Heart left ventricle (tissue), 16 donors: Measurements from ENCODE around the gene CLSTN2. TPM values are rescaled to one million over a fixed set of nuclear protein-coding genes. Genes with fewer than 3 reads are reported as not detected.

Experiments
- ATAC-seq, 4 donors: fragments of 200-7000 bp; cut with Tn5 transposase; one replicate each; pipeline ENCODE4 v1.9.1; 2020 to 2022; ENCODE audit warnings: moderate library complexity in 4 of 4, mild to moderate bottlenecking in 3 of 4, moderate number of reproducible peaks in 1 of 4
- DNase-seq, 5 donors: peaks; one replicate each; pipeline ENCODE4 v3.0.0-alpha.2; 2020
- H3K27ac ChIP-seq, 12 donors: fragments of 200-600 bp; sonication (generic) in 4 of 12; one replicate each; pipeline versions ENCODE4 v1.5.0 to v1.8.0; 2016 to 2022; ENCODE audit warnings: mild to moderate bottlenecking in 2 of 12
- H3K27me3 ChIP-seq, 9 donors: fragments of 200-600 bp; sonication (generic) in 2 of 9; one replicate each; pipeline versions ENCODE4 v1.5.1 to v1.8.0; 2016 to 2022; ENCODE audit warnings: mild to moderate bottlenecking in 3 of 9
- H3K36me3 ChIP-seq, 9 donors: fragments of 200-600 bp; sonication (generic) in 2 of 9; one replicate each; pipeline versions ENCODE4 v1.5.0 to v1.8.0; 2018 to 2022; ENCODE audit warnings: mild to moderate bottlenecking in 2 of 9
- H3K4me1 ChIP-seq, 12 donors: fragments of 200-600 bp; sonication (generic) in 4 of 12; one replicate each; pipeline versions ENCODE4 v1.5.0 to v1.8.0; 2016 to 2022; ENCODE audit warnings: mild to moderate bottlenecking in 3 of 12
- H3K4me3 ChIP-seq, 12 donors: fragments of 200-600 bp; sonication (generic) in 4 of 12; one replicate each; pipeline versions ENCODE4 v1.5.0 to v1.8.0; 2017 to 2022; ENCODE audit warnings: mild to moderate bottlenecking in 9 of 12, moderate library complexity in 4 of 12
- H3K9me3 ChIP-seq, 12 donors: fragments of 200-600 bp; sonication (generic) in 4 of 12; one replicate each; pipeline versions ENCODE4 v1.5.0 to v1.8.0; 2016 to 2022; ENCODE audit warnings: mild to moderate bottlenecking in 1 of 12
- CTCF ChIP-seq, 12 donors: fragments of 200-600 bp; sonication (generic) in 4 of 12; IDR thresholded peaks; one replicate each; pipeline versions ENCODE4 v1.5.0 to v1.8.0; 2018 to 2022; ENCODE audit warnings: antibody characterized with exemption in 12 of 12, mild to moderate bottlenecking in 5 of 12
- POLR2A ChIP-seq, 2 donors: fragments of 450-650 bp; IDR thresholded peaks; one replicate each; pipeline ENCODE4 v1.6.1; 2017; ENCODE audit warnings: antibody characterized with exemption in 2 of 2, mild to moderate bottlenecking in 2 of 2, moderate library complexity in 2 of 2
- WGBS, 4 donors: extraction: QIAGEN DNeasy Blood & Tissue Kit in 2 of 4; methylation state at CpG; one replicate each; pipeline versions ENCODE4 v1.1.5 to v1.1.7; 2013 to 2018; 5-methylcytosine and 5-hydroxymethylcytosine counted together
- intact Hi-C, 10 donors: fragments of 100-400 bp; cut with DNase I; formaldehyde crosslinking; loops; one replicate each; pipeline versions ENCODE4 v1.11.1 to v1.14.2; 2022
- polyA plus RNA-seq, 2 donors: library from polyadenylated mRNA; stranded (reverse); fragments of 200-250 nt; gene quantifications; one replicate each; pipeline ENCODE4 v1.2.3, GENCODE V29; 2013
- total RNA-seq, 9 donors: library from RNA; depleted of rRNA in 2 of 9; stranded (reverse); fragments of >200 nt in 2 of 9; fragmentation: NEBNext Ultra II Directional in 3 of 9; extraction: Animal tissue kit (Norgen Biotek cat#: 25700) in 3 of 9; gene quantifications; one replicate each; pipeline versions ENCODE4 v1.1.0 to v1.2.4, GENCODE V29; 2016 to 2023
- donor health status: ischemic (EF 13 %, LVEDD 7.1; RV severe dilation, severe dysfunction).
- donor health status: healthy with polysubstance abuse.
- donor health status: DM: no; HTN: yes; CAD: no.
- donor health status: DM: no; HTN: no; CAD: no.
- donor health status: ischemic (EF 25% LVEDD 6.9; RV normal size, moderate dysfunction).
- donor health status: ischemic (EF 25% LVEDD 5.7; RV mildly dilated, moderate dysfunction).
- donor health status: healthy.
- donor health status: DM: yes; HTN: yes; CAD: no.
- donor health status: ischemic (EF 35%, LVEDD 5.7; RV mildly dilated, moderate dysfunction).
- donor health status: nonischemic (EF 11% LVEDD 7.7; RV severe dilation, severe dysfunction).
- donor health status: DM: yes; HTN: yes; CAD: no.
- donor health status: PGD.
- donor health status: ischemic (EF 29% LVEDD 5.4; RV normal size, mild dysfunction).
- donor health status: nonischemic (EF 23%, LVEDD 6.1; RV moderate dilation, normal function).

Gene CLSTN2
- total and polyA plus RNA-seq, 11 donors, result 0.69 to 7.6 (median 3.9) TPM

GRCh38 chr3:139982404-139982803 lies 47.4 kb downstream of the CLSTN2 start:
- Histone ChIP-seq H3K27ac (no peak overlapping the region), H3K27me3 (peaks cover 0 to 12% (median 0%) of the 10 kb centered on the region in 9 donors), H3K36me3 (no peaks in the 10 kb centered on the region), H3K9me3 (no peaks in the 10 kb centered on the region), H3K4me3 (no peak overlapping the region), H3K4me1 (no peaks in the 10 kb centered on the region)
- WGBS, 4 donors, result 57 to 85% (median 78%) methylated on average over 1 of the region's 1 CpG
- intact Hi-C loops, result no loop called here
- DNase-seq (no peak), ATAC-seq (no peak)
- TF ChIP-seq CTCF (IDR thresholded peaks at IDR 0.05) (peak in 5 of 12 donors; percentile 12 to 32 (median 20)), POLR2A (IDR thresholded peaks at IDR 0.05) (no peak)

GRCh38 chr3:139985576-139985975 lies 50.6 kb downstream of the CLSTN2 start:
- H3K36me3 ChIP-seq, result no peaks in the 10 kb centered on the region
- no peaks in the 10 kb centered on the region for H3K9me3 ChIP-seq
- H3K4me1 ChIP-seq, result no peaks in the 10 kb centered on the region
- ATAC-seq (no peak), DNase-seq (no peak)
- H3K4me3 ChIP-seq, result no peak overlapping the region
- WGBS, 4 donors, result 67 to 71% (median 68%) methylated on average over 3 of the region's 3 CpGs
- intact Hi-C loops, result no loop called here
- TF ChIP-seq POLR2A (IDR thresholded peaks at IDR 0.05) (no peak), CTCF (IDR thresholded peaks at IDR 0.05) (no peak)
- no peak overlapping the region for H3K27ac ChIP-seq
- H3K27me3 ChIP-seq, result peaks cover 0 to 12% (median 0%) of the 10 kb centered on the region in 9 donors

GRCh38 chr3:139987908-139988307 lies 52.9 kb downstream of the CLSTN2 start:
- no peak overlapping the region for H3K27ac ChIP-seq
- no peaks in the 10 kb centered on the region for H3K36me3 ChIP-seq
- no peaks in the 10 kb centered on the region for H3K4me1 ChIP-seq
- ATAC-seq, result no peak
- peaks cover 0 to 12% (median 0%) of the 10 kb centered on the region in 9 donors for H3K27me3 ChIP-seq
- intact Hi-C loops, result no loop called here
- H3K9me3 ChIP-seq, result no peaks in the 10 kb centered on the region
- TF ChIP-seq POLR2A (IDR thresholded peaks at IDR 0.05) (no peak), CTCF (IDR thresholded peaks at IDR 0.05) (no peak)
- no peak overlapping the region for H3K4me3 ChIP-seq
- DNase-seq, result no peak
- WGBS, 4 donors, result 92 to 97% (median 96%) methylated on average over 3 of the region's 3 CpGs

GRCh38 chr3:139988472-139989156 lies 53.6 kb downstream of the CLSTN2 start:
- H3K27me3 ChIP-seq, result peaks cover 0 to 12% (median 0%) of the 10 kb centered on the region in 9 donors
- no peaks in the 10 kb centered on the region for H3K9me3 ChIP-seq
- intact Hi-C loops, result no loop called here
- H3K4me1 ChIP-seq, result no peaks in the 10 kb centered on the region
- TF ChIP-seq CTCF (IDR thresholded peaks at IDR 0.05) (no peak), POLR2A (IDR thresholded peaks at IDR 0.05) (no peak)
- H3K36me3 ChIP-seq, result no peaks in the 10 kb centered on the region
- ATAC-seq, result no peak
- H3K27ac ChIP-seq, result no peak overlapping the region
- no peak overlapping the region for H3K4me3 ChIP-seq
- WGBS, 4 donors, result 90 to 96% (median 92%) methylated on average over 3 of the region's 3 CpGs
- DNase-seq, result no peak
